Measurements from ENCODE around the gene CTIF.

CTIF gene

DNA sequence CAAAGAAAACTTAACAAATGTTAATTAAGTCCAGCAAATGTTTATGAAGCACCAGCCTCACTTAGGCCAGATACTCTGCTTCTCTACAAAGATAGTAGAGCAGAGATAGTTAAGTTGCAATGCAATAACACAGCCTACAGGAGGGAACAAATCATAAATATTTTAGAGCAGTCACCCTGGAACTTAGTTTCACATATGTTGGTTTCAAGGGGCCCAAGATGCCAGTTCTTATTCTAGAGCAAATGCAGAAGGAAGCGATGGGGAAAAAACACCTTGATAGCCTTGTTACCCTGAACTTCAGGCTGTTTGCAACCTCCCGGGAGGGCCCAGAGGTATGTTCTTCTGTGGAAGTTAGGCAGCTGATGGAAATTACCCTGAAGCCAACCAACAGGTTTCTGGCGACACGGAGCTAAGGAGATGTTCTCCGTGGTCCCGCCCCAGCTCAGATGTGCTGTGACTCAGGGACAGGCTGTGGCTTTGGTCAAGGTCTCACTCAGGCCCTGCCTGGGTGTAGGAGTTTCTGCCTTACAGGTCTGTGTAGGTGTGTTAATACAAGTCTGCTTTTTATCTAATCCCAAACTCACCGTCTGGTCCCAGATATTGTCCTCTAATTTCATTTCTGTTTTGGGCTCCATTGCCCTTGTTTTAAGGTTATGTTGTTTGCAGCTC, 3.8 kb downstream of the CTIF start:
- Histone ChIP-seq H3K4me1 (ENCODE audit: insufficient read depth, poor library complexity, severe bottlenecking) (peaks cover 49% of the 10 kb centered on the region), H3K27me3 (ENCODE audit: insufficient read depth, poor library complexity, severe bottlenecking) (no peaks in the 10 kb centered on the region), H3K9me3 (ENCODE audit: severe bottlenecking) (no peaks in the 10 kb centered on the region), H3K27ac (ENCODE audit: poor library complexity, severe bottlenecking) (peak overlapping the region; percentile 6), H3K4me3 (ENCODE audit: severe bottlenecking) (no peak overlapping the region), H3K36me3 (ENCODE audit: low read depth) (peaks cover 12% of the 10 kb centered on the region)
- ATAC-seq (ENCODE audit: low read depth), result no peak
- TF ChIP-seq, protein P1, sequence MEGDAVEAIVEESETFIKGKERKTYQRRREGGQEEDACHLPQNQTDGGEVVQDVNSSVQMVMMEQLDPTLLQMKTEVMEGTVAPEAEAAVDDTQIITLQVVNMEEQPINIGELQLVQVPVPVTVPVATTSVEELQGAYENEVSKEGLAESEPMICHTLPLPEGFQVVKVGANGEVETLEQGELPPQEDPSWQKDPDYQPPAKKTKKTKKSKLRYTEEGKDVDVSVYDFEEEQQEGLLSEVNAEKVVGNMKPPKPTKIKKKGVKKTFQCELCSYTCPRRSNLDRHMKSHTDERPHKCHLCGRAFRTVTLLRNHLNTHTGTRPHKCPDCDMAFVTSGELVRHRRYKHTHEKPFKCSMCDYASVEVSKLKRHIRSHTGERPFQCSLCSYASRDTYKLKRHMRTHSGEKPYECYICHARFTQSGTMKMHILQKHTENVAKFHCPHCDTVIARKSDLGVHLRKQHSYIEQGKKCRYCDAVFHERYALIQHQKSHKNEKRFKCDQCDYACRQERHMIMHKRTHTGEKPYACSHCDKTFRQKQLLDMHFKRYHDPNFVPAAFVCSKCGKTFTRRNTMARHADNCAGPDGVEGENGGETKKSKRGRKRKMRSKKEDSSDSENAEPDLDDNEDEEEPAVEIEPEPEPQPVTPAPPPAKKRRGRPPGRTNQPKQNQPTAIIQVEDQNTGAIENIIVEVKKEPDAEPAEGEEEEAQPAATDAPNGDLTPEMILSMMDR (IDR thresholded peaks at IDR 0.05; ENCODE audit: poor library complexity, severe bottlenecking), result no peak
- no peak for DNase-seq (ENCODE audit: low spot score)

DNA sequence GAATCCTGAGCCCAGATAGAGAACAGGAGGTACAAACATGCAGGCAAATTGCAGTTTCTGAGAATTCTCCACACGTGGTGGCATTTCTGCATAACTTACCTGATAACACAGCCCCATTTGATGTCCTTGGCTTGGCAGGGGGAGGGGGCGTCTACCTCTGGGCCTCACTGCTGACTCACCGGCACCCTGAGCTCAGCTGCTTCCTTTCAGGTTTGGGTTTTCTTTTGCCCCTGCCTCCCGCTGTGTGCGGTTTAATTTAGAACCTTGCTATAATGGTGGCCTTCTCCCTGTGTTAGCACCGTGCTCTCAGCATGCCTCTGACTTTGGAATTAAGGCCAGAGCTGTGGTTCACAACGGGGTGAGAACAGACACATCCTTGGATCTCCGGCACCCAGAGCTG, 4.4 kb downstream of the CTIF start:
- H3K9me3 ChIP-seq (ENCODE audit: severe bottlenecking), result no peaks in the 10 kb centered on the region
- H3K27ac ChIP-seq (ENCODE audit: poor library complexity, severe bottlenecking), result peak overlapping the region; percentile 6
- no peak overlapping the region for H3K4me3 ChIP-seq (ENCODE audit: severe bottlenecking)
- DNase-seq (ENCODE audit: low spot score) (no peak), ATAC-seq (ENCODE audit: low read depth) (no peak)
- TF ChIP-seq, protein P1 (IDR thresholded peaks at IDR 0.05; ENCODE audit: poor library complexity, severe bottlenecking), result no peak
- no peaks in the 10 kb centered on the region for H3K27me3 ChIP-seq (ENCODE audit: insufficient read depth, poor library complexity, severe bottlenecking)
- peaks cover 52% of the 10 kb centered on the region for H3K4me1 ChIP-seq (ENCODE audit: insufficient read depth, poor library complexity, severe bottlenecking)
- peaks cover 12% of the 10 kb centered on the region for H3K36me3 ChIP-seq (ENCODE audit: low read depth)

DNA sequence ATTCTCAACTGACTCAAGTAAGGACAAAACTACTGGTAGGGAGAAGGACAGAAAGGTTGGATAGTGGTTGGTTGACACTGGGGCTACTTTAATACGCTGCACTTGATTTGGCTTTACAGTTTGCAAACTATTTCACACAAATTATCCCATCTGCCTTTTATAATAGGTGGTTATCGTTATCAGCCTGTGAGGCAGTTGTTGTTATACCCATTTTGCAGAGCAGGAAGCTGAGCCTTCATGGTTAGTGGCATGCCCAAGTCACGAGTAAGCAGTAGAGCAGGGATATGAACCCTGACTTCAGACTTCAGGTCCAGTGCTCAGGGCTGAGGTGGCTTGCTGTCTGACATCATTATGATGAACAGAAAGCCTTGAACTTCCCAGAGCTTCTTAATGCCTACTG, 5.3 kb downstream of the CTIF start:
- no peak overlapping the region for H3K27ac ChIP-seq (ENCODE audit: poor library complexity, severe bottlenecking)
- peaks cover 58% of the 10 kb centered on the region for H3K4me1 ChIP-seq (ENCODE audit: insufficient read depth, poor library complexity, severe bottlenecking)
- H3K4me3 ChIP-seq (ENCODE audit: severe bottlenecking), result no peak overlapping the region
- ATAC-seq (ENCODE audit: low read depth) (no peak), DNase-seq (ENCODE audit: low spot score) (no peak)
- TF ChIP-seq, protein P1 (IDR thresholded peaks at IDR 0.05; ENCODE audit: poor library complexity, severe bottlenecking), result no peak
- peaks cover 17% of the 10 kb centered on the region for H3K36me3 ChIP-seq (ENCODE audit: low read depth)
- no peaks in the 10 kb centered on the region for H3K9me3 ChIP-seq (ENCODE audit: severe bottlenecking)
- no peaks in the 10 kb centered on the region for H3K27me3 ChIP-seq (ENCODE audit: insufficient read depth, poor library complexity, severe bottlenecking)

DNA sequence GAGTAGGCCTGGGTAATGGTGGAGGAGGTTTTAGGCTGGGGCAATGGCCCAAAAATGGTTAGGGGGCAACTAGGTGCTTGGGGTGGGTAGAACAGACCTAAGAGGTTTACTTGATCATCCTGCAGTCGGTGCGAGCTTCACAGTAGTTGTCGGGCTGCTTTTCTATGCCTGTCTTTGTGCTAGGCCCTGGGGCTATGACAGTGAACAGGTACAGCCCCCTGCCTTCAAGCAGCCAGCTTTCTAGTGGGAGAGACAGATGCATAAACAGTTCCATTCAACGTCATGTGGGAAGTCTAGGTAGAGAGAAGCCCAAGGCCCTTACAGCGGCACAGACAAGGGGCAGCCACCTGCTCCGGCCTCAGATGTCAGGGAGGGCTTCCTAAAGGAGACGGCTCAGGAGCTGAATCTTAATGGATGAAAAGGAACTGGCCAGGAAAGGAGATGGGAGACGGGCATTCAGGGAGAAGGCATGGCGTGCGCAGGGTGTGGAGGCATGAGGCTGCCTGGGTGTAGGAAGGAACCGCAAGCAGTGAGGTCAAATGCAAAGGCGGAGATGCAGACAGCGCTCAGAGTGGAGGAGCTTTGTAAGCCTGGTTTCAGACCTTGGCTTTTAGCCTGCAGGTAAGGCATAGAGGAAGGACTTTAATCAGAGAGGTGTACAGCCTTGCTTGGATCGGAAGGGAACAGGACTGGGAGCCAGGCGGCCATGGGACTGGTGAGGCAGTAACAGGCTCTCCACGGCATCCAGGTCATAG, 6.0 kb downstream of the CTIF start:
- no peak overlapping the region for H3K27ac ChIP-seq (ENCODE audit: poor library complexity, severe bottlenecking)
- TF ChIP-seq, protein P1 (IDR thresholded peaks at IDR 0.05; ENCODE audit: poor library complexity, severe bottlenecking), result no peak
- H3K9me3 ChIP-seq (ENCODE audit: severe bottlenecking), result no peaks in the 10 kb centered on the region
- peaks cover 25% of the 10 kb centered on the region for H3K36me3 ChIP-seq (ENCODE audit: low read depth)
- ATAC-seq (ENCODE audit: low read depth), result no peak
- H3K4me1 ChIP-seq (ENCODE audit: insufficient read depth, poor library complexity, severe bottlenecking), result peaks cover 58% of the 10 kb centered on the region
- no peak overlapping the region for H3K4me3 ChIP-seq (ENCODE audit: severe bottlenecking)
- H3K27me3 ChIP-seq (ENCODE audit: insufficient read depth, poor library complexity, severe bottlenecking), result no peaks in the 10 kb centered on the region
- no peak for DNase-seq (ENCODE audit: low spot score)
